PC-3 (cell line): ENCODE results near the gene ARPP19. TPM values are rescaled to one million over a fixed set of nuclear protein-coding genes. Genes with fewer than 3 reads are reported as not detected.
"Not testable (repeated sequence)": the region's sequence is repeated elsewhere in the genome, so short reads cannot be mapped to it uniquely, and the experiment has no call there.

ENCODE experiments used
- ATAC-seq: fragments of 200-7000 bp; cut with Tn5 transposase; 2 replicates; pipeline ENCODE4 v1.9.1; 2020; ENCODE audit warnings: mild to moderate bottlenecking, moderate library complexity
- BruUV-seq: library from RNA; stranded (reverse); fragments of 400-500 nt; replicated peaks from 2 replicates; lab custom pipeline; 2021; lab: Mats Ljungman, UMichigan
- CTCF ChIA-PET: fragments of 300-600 bp; sonication (Branson Sonifier 250); formaldehyde crosslinking; loops from one replicate; lab custom pipeline; 2022; ENCODE audit warnings: antibody characterized with exemption; lab: Charles Lee
- POLR2A ChIA-PET: fragments of 300-600 bp; sonication (Branson Sonifier 250); formaldehyde crosslinking; loops from one replicate; lab custom pipeline; 2022; ENCODE audit warnings: antibody characterized with exemption; ENCODE audit not compliant: unreplicated experiment; lab: Charles Lee
- DNase-seq: peaks from one replicate; pipeline ENCODE4 v3.0.0-alpha.2; 2015
- H2AFZ ChIP-seq: fragments of 300-600 bp; sonication (generic); 2 replicates; pipeline ENCODE4 v1.6.0; 2016; ENCODE audit warnings: antibody characterized with exemption, low read length
- H3F3A ChIP-seq: fragments of 300-600 bp; sonication (generic); one replicate; pipeline ENCODE4 v1.6.0; 2017; ENCODE audit warnings: antibody characterized with exemption, low read length, control low read depth, mild to moderate bottlenecking; ENCODE audit not compliant: unreplicated experiment
- H3K27ac ChIP-seq: fragments of 300-600 bp; sonication (generic); 2 replicates; pipeline ENCODE4 v1.5.1; 2016; ENCODE audit warnings: mild to moderate bottlenecking, low read length
- H3K27me3 ChIP-seq: fragments of 300-600 bp; sonication (generic); 2 replicates; pipeline ENCODE4 v1.6.1; 2016; ENCODE audit warnings: low read length, mixed read lengths
- H3K36me3 ChIP-seq: fragments of 300-600 bp; sonication (generic); 2 replicates; pipeline ENCODE4 v1.6.1; 2016; ENCODE audit warnings: low read depth, mixed run types, low read length, mixed read lengths
- H3K4me1 ChIP-seq: fragments of 300-600 bp; sonication (generic); 2 replicates; pipeline ENCODE4 v1.5.1; 2016; ENCODE audit warnings: low read length; ENCODE audit not compliant: insufficient read depth
- H3K4me2 ChIP-seq: fragments of 300-600 bp; sonication (generic); 2 replicates; pipeline ENCODE4 v1.6.0; 2016; ENCODE audit warnings: low read length
- H3K4me3 ChIP-seq: fragments of 300-600 bp; sonication (generic); 2 replicates; pipeline ENCODE4 v1.5.1; 2016; ENCODE audit warnings: mild to moderate bottlenecking, low read length, mixed read lengths
- H3K79me2 ChIP-seq: fragments of 300-600 bp; sonication (generic); 2 replicates; pipeline ENCODE4 v1.6.1; 2017; ENCODE audit warnings: low read length, mixed read lengths
- H3K9ac ChIP-seq: fragments of 300-600 bp; sonication (generic); 2 replicates; pipeline ENCODE4 v1.6.0; 2016; ENCODE audit warnings: mild to moderate bottlenecking, low read length
- H3K9me2 ChIP-seq: fragments of 300-600 bp; sonication (generic); replicated peaks from 2 replicates; pipeline ENCODE4 v1.6.1; 2016; ENCODE audit warnings: mixed run types, low read length, mixed read lengths
- H3K9me3 ChIP-seq: fragments of 300-600 bp; sonication (generic); 2 replicates; pipeline ENCODE4 v1.6.1; 2016; ENCODE audit warnings: low read length, mixed read lengths
- H4K20me1 ChIP-seq: fragments of 300-600 bp; sonication (generic); 2 replicates; pipeline ENCODE4 v1.6.1; 2016; ENCODE audit warnings: low read length, mixed read lengths
- EZH2 ChIP-seq: fragments of 300-600 bp; sonication (generic); IDR thresholded peaks from one replicate; pipeline ENCODE4 v1.6.1; 2017; ENCODE audit warnings: antibody characterized with exemption, mild to moderate bottlenecking, low read length; ENCODE audit not compliant: unreplicated experiment
- EZH2phosphoT487 ChIP-seq: fragments of 300-600 bp; sonication (generic); IDR thresholded peaks from 2 replicates; pipeline ENCODE4 v1.6.1; 2018; ENCODE audit warnings: mild to moderate bottlenecking, antibody characterized with exemption, low read length, borderline replicate concordance
- intact Hi-C: fragments of 100-400 bp; cut with micrococcal nuclease; formaldehyde crosslinking; loops from 2 replicates; pipeline ENCODE4 v1.9.0; 2023
- total RNA-seq: library from RNA; depleted of rRNA; stranded (reverse); fragments of >200 nt; gene quantifications from 2 replicates; pipeline ENCODE4 v1.2.3, GENCODE V29; 2014
- TF ChIP-seq, protein P1 (sequence below): fragments of 300-600 bp; sonication (generic); conservative IDR thresholded peaks from 2 replicates; pipeline ENCODE4 v1.5.1; 2017; ENCODE audit warnings: antibody characterized with exemption, low read depth, mild to moderate bottlenecking, low read length

ARPP19 gene
- total RNA-seq, 1 experiment from 2014 or later: 65.8 TPM

- POLR2A ChIA-PET: no interaction called here
- intact Hi-C loops: no loop called here
- peaks cover 14% of the 10 kb centered on the region for H3K4me1 ChIP-seq
- no peak overlapping the region for H3K4me2 ChIP-seq
- no peaks in the 10 kb centered on the region for H3K36me3 ChIP-seq
- no peak overlapping the region for H3K27ac ChIP-seq
- no TSS peak for BruUV-seq
- no peaks in the 10 kb centered on the region for H4K20me1 ChIP-seq
- H3K9me2 ChIP-seq: no peaks in the 10 kb centered on the region
- no peak overlapping the region for H3K9ac ChIP-seq
- ATAC-seq: no peak
- no peak overlapping the region for H2AFZ ChIP-seq
- peaks cover 36% of the 10 kb centered on the region for H3K79me2 ChIP-seq
- no peaks in the 10 kb centered on the region for H3K9me3 ChIP-seq
- H3K4me3 ChIP-seq: no peak overlapping the region
- no peak for DNase-seq
- no peaks in the 10 kb centered on the region for H3F3A ChIP-seq
- H3K27me3 ChIP-seq: no peaks in the 10 kb centered on the region
- no peak for TF ChIP-seq EZH2
- TF ChIP-seq EZH2phosphoT487: no peak
- TF ChIP-seq, protein P1, sequence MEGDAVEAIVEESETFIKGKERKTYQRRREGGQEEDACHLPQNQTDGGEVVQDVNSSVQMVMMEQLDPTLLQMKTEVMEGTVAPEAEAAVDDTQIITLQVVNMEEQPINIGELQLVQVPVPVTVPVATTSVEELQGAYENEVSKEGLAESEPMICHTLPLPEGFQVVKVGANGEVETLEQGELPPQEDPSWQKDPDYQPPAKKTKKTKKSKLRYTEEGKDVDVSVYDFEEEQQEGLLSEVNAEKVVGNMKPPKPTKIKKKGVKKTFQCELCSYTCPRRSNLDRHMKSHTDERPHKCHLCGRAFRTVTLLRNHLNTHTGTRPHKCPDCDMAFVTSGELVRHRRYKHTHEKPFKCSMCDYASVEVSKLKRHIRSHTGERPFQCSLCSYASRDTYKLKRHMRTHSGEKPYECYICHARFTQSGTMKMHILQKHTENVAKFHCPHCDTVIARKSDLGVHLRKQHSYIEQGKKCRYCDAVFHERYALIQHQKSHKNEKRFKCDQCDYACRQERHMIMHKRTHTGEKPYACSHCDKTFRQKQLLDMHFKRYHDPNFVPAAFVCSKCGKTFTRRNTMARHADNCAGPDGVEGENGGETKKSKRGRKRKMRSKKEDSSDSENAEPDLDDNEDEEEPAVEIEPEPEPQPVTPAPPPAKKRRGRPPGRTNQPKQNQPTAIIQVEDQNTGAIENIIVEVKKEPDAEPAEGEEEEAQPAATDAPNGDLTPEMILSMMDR: no peak
- CTCF ChIA-PET: no interaction called here
These were observed 53.5 kb downstream of the ARPP19 start for GRCh38 chr15:52515343-52515742.

- ChIA-PET POLR2A (no interaction called here), CTCF (no interaction called here)
- H2AFZ ChIP-seq: no peak overlapping the region
- H3K4me3 ChIP-seq: no peak overlapping the region
- intact Hi-C loops: no loop called here
- H3F3A ChIP-seq: no peaks in the 10 kb centered on the region
- H3K9ac ChIP-seq: no peak overlapping the region
- H3K4me1 ChIP-seq: peaks cover 14% of the 10 kb centered on the region
- peaks cover 36% of the 10 kb centered on the region for H3K79me2 ChIP-seq
- BruUV-seq: no TSS peak
- no peaks in the 10 kb centered on the region for H4K20me1 ChIP-seq
- H3K4me2 ChIP-seq: no peak overlapping the region
- no peaks in the 10 kb centered on the region for H3K27me3 ChIP-seq
- H3K36me3 ChIP-seq: no peaks in the 10 kb centered on the region
- TF ChIP-seq, protein P1: no peak
- TF ChIP-seq EZH2phosphoT487: no peak
- no peak for TF ChIP-seq EZH2
- no peak for ATAC-seq
- no peaks in the 10 kb centered on the region for H3K9me3 ChIP-seq
- H3K9me2 ChIP-seq: no peaks in the 10 kb centered on the region
- no peak overlapping the region for H3K27ac ChIP-seq
- DNase-seq: no peak
These were observed 54.3 kb downstream of the ARPP19 start for GRCh38 chr15:52514482-52514881.

DNA sequence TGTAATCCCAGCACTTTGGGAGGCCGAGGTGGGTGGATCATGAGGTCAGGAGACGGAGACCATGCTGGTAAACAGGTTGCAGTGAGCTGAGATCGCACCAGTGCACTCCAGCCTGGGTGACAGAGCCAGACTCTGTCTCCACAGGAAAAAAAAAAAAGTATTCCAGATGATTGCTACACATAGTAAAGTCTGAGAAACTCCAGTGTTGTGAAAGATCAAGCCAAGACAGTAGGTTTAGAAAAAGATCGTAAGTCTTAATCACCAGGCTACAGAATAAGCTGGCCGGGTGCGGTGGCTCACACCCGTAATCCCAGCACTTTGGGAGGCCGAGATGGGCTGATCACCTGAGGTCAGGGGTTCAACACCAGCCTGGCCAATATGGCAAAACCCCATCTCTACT is 56.0 kb downstream of the ARPP19 start:
- H3K4me2 ChIP-seq, H3F3A ChIP-seq, H3K9me2 ChIP-seq, POLR2A ChIA-PET, H3K27me3 ChIP-seq, H3K36me3 ChIP-seq, H3K9me3 ChIP-seq, ATAC-seq, BruUV-seq, H3K4me3 ChIP-seq, H3K4me1 ChIP-seq, CTCF ChIA-PET, DNase-seq, H3K9ac ChIP-seq, H3K27ac ChIP-seq, intact Hi-C loops, H2AFZ ChIP-seq, H4K20me1 ChIP-seq: not testable (repeated sequence)
- H3K79me2 ChIP-seq: peaks cover 34% of the 10 kb centered on the region
